Subcutaneous adipose tissue (tissue), 4 donors: ENCODE data around the gene SEMA3C. TPM values are rescaled to one million over a fixed set of nuclear protein-coding genes. Genes with fewer than 3 reads are reported as not detected.

Experiments
- total RNA-seq, 4 donors: library from RNA; depleted of rRNA; stranded (reverse); fragments of >200 nt; gene quantifications; one replicate each; pipeline ENCODE4 v1.1.0, GENCODE V29; 2016
- TF ChIP-seq, protein P1 (sequence below): fragments of 450-650 bp; IDR thresholded peaks from one replicate; pipeline ENCODE4 v1.5.1; 2016; ENCODE audit warnings: low read depth, mild to moderate bottlenecking, control low read depth, antibody characterized with exemption, moderate library complexity

SEMA3C gene
- total RNA-seq, 4 donors from 2014 or later: 57.3 to 174 (median 96.9) TPM

- TF ChIP-seq, protein P1, sequence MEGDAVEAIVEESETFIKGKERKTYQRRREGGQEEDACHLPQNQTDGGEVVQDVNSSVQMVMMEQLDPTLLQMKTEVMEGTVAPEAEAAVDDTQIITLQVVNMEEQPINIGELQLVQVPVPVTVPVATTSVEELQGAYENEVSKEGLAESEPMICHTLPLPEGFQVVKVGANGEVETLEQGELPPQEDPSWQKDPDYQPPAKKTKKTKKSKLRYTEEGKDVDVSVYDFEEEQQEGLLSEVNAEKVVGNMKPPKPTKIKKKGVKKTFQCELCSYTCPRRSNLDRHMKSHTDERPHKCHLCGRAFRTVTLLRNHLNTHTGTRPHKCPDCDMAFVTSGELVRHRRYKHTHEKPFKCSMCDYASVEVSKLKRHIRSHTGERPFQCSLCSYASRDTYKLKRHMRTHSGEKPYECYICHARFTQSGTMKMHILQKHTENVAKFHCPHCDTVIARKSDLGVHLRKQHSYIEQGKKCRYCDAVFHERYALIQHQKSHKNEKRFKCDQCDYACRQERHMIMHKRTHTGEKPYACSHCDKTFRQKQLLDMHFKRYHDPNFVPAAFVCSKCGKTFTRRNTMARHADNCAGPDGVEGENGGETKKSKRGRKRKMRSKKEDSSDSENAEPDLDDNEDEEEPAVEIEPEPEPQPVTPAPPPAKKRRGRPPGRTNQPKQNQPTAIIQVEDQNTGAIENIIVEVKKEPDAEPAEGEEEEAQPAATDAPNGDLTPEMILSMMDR: no peak
Measured at GRCh38 chr7:80924090-80924489, 5.2 kb upstream of the SEMA3C start.

DNA sequence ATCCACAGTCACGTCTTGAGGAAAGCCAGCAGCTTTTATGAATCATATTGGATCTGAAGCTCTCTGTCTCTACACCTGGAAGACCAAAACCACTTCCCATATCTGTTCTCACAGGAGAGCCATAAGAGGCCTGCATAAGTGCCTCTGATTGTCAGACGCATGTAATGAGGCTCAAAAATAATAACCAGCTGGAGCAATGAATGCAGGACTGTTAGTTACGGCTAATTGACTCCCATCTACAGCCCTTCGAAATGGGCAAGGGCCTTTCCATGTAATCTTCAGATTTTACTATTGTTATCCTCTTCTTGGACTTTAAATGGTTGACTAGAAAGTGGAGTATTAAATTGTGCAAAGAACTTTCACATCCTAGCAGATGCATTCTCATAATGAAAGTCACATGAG lies 4.4 kb upstream of the SEMA3C start:
- TF ChIP-seq, protein P1: no peak

- TF ChIP-seq, protein P1: no peak
Measured at GRCh38 chr7:80922253-80923049, 3.6 kb upstream of the SEMA3C start.

DNA sequence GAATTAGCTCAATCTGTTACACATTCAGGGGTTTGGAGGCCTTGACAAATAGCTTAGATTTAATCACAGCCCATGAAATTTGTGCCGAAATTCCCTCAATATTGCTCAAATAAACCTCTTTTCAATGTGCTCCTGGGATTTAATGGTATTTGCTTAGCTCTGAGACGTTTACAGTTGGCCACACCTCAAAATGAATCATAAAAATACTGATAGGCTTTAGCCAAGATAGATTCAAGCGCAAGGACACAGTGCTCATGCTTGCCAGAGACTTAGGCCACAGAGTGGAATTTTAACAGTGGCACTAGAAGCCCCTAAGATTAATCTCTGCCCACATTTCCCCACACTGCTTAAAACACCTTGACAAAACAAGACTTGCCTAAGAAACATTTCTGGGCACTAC lies 2.3 kb upstream of the SEMA3C start:
- TF ChIP-seq, protein P1: no peak

- TF ChIP-seq, protein P1: no peak
Measured at GRCh38 chr7:80918399-80918798, 452 bp downstream of the SEMA3C start.

GRCh38 chr7:80916770-80917741 lies 1.8 kb downstream of the SEMA3C start:
- TF ChIP-seq, protein P1: no peak

DNA sequence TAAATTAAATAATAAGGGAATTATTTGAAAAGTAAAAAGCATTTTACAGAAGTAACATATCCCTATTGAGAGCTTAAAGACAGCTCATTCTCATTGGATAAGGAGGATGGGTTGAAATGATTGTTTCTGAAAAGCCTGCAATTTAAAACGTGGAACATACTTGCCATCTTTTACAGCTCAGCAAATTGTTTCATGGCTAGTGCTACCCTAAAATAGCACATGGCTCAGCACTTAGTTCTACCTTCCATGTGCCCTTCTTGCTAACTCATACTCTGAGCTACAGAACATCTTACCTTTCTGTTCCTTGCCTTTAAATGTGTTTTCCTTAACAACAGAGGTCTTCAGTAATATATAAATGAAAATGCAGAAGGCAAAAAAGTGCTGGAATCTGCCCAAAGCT lies 8.6 kb downstream of the SEMA3C start:
- TF ChIP-seq, protein P1: no peak
